Loucy (cell line): Measurements from ENCODE around the gene CTSW.

ENCODE experiments used
- H2AFZ ChIP-seq: fragments of 200-600 bp; sonication (generic); 2 replicates; pipeline ENCODE4 v1.6.0; 2016; ENCODE audit warnings: antibody characterized with exemption, mild to moderate bottlenecking, low read length, moderate library complexity
- H3F3A ChIP-seq: fragments of 200-600 bp; 2 replicates; pipeline ENCODE4 v1.6.0; 2016; ENCODE audit warnings: antibody characterized with exemption, low read depth, mild to moderate bottlenecking
- H3K27me3 ChIP-seq: fragments of 200-600 bp; sonication (generic); 2 replicates; pipeline ENCODE4 v1.6.1; 2014; ENCODE audit warnings: low read length, mild to moderate bottlenecking; ENCODE audit not compliant: insufficient read depth, poor library complexity, severe bottlenecking
- H3K36me3 ChIP-seq: fragments of 200-600 bp; sonication (generic); 2 replicates; pipeline ENCODE4 v1.6.1; 2016; ENCODE audit warnings: low read length; ENCODE audit not compliant: insufficient read depth
- H3K4me1 ChIP-seq: fragments of 200-600 bp; sonication (generic); 2 replicates; pipeline ENCODE4 v1.5.1; 2014; ENCODE audit warnings: low read length, mild to moderate bottlenecking; ENCODE audit not compliant: insufficient read depth, poor library complexity, severe bottlenecking
- H3K4me2 ChIP-seq: fragments of 200-600 bp; sonication (generic); 2 replicates; pipeline ENCODE4 v1.6.0; 2014; ENCODE audit warnings: antibody characterized with exemption, low read length, low read depth, mild to moderate bottlenecking; ENCODE audit not compliant: poor library complexity, severe bottlenecking
- H3K4me3 ChIP-seq: fragments of 200-600 bp; sonication (generic); 2 replicates; pipeline ENCODE4 v1.5.1; 2014; ENCODE audit warnings: low read length, mild to moderate bottlenecking, mixed read lengths; ENCODE audit not compliant: poor library complexity, severe bottlenecking
- H3K79me2 ChIP-seq: fragments of 200-600 bp; sonication (generic); 2 replicates; pipeline ENCODE4 v1.6.1; 2014; ENCODE audit warnings: low read length; ENCODE audit not compliant: insufficient read depth
- H3K9ac ChIP-seq: fragments of 200-600 bp; sonication (generic); 2 replicates; pipeline ENCODE4 v1.6.0; 2014; ENCODE audit warnings: mild to moderate bottlenecking, low read depth, low read length, moderate library complexity; ENCODE audit not compliant: poor library complexity, severe bottlenecking
- H3K9me2 ChIP-seq: fragments of 200-600 bp; sonication (generic); replicated peaks from 2 replicates; pipeline ENCODE4 v1.6.1; 2016; ENCODE audit warnings: low read depth, low read length, mixed read lengths
- H3K9me3 ChIP-seq: fragments of 200-600 bp; sonication (generic); 2 replicates; pipeline ENCODE4 v1.6.1; 2014; ENCODE audit warnings: mild to moderate bottlenecking, antibody characterized with exemption, low read length, low read depth; ENCODE audit not compliant: insufficient read depth
- H4K20me1 ChIP-seq: fragments of 200-600 bp; sonication (generic); 2 replicates; pipeline ENCODE4 v1.6.0; 2014; ENCODE audit warnings: antibody characterized with exemption, low read length, mild to moderate bottlenecking; ENCODE audit not compliant: insufficient read depth, poor library complexity, severe bottlenecking
- EZH2phosphoT487 ChIP-seq: fragments of 200-600 bp; IDR thresholded peaks from 2 replicates; pipeline ENCODE4 v1.6.1; 2018; ENCODE audit warnings: antibody characterized with exemption, mild to moderate bottlenecking, moderate library complexity, borderline replicate concordance
- TF ChIP-seq, protein P1 (sequence below): fragments of 200-600 bp; sonication (generic); conservative IDR thresholded peaks from 2 replicates; pipeline ENCODE4 v1.5.1; 2014; ENCODE audit warnings: mild to moderate bottlenecking, antibody characterized with exemption, low read length

Gene CTSW

DNA sequence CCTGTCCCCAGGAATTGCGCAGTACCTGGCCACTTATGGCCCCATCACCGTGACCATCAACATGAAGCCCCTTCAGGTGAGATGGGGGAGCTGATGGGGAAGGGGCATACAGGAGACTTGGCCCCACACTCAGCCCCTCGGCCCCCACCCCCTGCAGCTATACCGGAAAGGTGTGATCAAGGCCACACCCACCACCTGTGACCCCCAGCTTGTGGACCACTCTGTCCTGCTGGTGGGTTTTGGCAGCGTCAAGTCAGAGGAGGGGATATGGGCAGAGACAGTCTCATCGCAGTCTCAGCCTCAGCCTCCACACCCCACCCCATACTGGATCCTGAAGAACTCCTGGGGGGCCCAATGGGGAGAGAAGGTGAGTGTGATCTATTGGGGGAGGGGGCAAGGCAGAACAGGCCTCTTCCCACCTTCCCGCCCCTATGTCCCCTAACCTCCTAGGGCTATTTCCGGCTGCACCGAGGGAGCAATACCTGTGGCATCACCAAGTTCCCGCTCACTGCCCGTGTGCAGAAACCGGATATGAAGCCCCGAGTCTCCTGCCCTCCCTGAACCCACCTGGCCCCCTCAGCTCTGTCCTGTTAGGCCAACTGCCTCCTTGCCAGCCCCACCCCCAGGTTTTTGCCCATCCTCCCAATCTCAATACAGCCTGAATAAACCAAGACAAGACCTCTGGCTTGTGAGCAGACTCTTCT, 3.6 kb downstream of the CTSW start:
- H3K9ac ChIP-seq = no peak overlapping the region
- H3K79me2 ChIP-seq = peaks cover 41% of the 10 kb centered on the region
- no peak overlapping the region for H3K4me3 ChIP-seq
- H3K9me2 ChIP-seq = no peaks in the 10 kb centered on the region
- no peaks in the 10 kb centered on the region for H3F3A ChIP-seq
- H3K36me3 ChIP-seq = peaks cover 11% of the 10 kb centered on the region; the same call in 1 of the 2 replicates
- TF ChIP-seq, protein P1, sequence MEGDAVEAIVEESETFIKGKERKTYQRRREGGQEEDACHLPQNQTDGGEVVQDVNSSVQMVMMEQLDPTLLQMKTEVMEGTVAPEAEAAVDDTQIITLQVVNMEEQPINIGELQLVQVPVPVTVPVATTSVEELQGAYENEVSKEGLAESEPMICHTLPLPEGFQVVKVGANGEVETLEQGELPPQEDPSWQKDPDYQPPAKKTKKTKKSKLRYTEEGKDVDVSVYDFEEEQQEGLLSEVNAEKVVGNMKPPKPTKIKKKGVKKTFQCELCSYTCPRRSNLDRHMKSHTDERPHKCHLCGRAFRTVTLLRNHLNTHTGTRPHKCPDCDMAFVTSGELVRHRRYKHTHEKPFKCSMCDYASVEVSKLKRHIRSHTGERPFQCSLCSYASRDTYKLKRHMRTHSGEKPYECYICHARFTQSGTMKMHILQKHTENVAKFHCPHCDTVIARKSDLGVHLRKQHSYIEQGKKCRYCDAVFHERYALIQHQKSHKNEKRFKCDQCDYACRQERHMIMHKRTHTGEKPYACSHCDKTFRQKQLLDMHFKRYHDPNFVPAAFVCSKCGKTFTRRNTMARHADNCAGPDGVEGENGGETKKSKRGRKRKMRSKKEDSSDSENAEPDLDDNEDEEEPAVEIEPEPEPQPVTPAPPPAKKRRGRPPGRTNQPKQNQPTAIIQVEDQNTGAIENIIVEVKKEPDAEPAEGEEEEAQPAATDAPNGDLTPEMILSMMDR = no peak
- TF ChIP-seq EZH2phosphoT487 = no peak
- no peaks in the 10 kb centered on the region for H3K9me3 ChIP-seq
- H2AFZ ChIP-seq = no peak overlapping the region
- no peaks in the 10 kb centered on the region for H3K27me3 ChIP-seq
- H3K4me2 ChIP-seq = no peak overlapping the region
- H3K4me1 ChIP-seq = peaks cover 59% of the 10 kb centered on the region
- H4K20me1 ChIP-seq = peaks cover 6% of the 10 kb centered on the region

DNA sequence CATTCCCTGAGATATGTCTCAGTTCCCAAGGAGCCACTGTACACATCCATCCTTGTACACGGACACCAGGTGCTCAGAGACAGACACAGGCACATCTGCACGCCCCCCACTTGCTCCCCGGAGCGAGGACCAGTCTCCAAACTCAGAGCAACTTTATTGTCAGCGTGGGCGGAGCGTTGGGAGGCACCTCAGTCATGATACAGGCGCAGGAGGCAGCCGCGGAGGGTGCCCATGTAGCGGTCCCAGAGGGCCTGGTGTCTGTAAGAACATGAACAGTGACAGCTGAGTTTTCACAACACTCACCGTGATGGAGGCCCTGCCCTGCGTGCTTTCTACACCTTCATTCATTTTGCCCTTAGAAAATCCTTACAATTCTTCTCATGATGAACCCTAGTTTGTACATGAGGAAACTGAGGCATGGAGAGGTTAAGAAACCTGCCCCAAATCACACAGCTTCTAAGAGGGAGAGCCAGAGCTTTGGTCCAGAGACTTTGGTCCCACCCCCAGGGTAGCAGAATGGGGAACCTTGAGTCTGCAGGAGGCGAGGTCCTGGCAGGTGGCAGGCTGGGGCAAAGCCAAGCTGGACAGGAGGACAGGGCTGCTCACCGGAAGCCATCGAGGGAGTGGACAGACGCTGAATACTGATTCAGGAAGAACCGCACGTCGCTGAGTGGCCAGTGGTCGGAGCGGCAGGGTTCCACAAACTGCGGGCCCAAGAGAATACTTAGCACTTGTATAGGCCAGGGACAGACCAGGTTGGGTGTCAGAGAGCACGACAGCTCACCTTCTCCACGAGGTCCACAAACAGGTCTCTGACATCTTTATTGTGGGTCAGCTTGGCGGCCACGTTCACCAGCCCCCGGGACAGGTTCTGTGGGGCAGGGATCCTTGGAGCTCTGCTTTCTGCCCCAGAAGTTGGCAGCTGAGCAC, 4.4 kb downstream of the CTSW start:
- Histone ChIP-seq H3K4me2 (peak overlapping the region; percentile 92), H3F3A (no peaks in the 10 kb centered on the region), H2AFZ (no peak overlapping the region), H4K20me1 (peaks cover 6% of the 10 kb centered on the region), H3K36me3 (peaks cover 11% of the 10 kb centered on the region; the same call in 1 of the 2 replicates), H3K9me3 (no peaks in the 10 kb centered on the region), H3K27me3 (no peaks in the 10 kb centered on the region), H3K9ac (no peak overlapping the region), H3K4me1 (peaks cover 60% of the 10 kb centered on the region), H3K4me3 (no peak overlapping the region), H3K79me2 (peaks cover 41% of the 10 kb centered on the region), H3K9me2 (no peaks in the 10 kb centered on the region)
- TF ChIP-seq, protein P1 = no peak
- no peak for TF ChIP-seq EZH2phosphoT487

DNA sequence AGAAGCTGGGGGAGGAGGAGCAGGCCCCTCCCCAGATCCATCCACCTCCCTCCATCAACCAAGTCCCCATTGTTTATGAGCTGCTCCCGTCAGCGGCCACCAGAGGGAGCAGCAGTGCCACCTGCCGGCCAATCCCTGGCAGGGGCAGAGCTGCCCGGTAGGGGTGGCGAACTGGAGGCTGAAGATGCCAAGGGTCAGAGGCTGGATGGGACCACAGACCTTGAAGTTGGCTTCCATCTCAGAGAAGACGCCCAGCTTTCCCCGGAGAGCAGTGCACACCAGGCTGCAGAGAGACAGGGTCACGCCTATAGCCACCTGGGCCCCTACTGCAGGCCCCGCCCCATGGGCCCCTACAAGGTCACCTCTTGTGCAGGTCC, 5.1 kb downstream of the CTSW start:
- H3K79me2 ChIP-seq = peaks cover 41% of the 10 kb centered on the region
- no peaks in the 10 kb centered on the region for H3K27me3 ChIP-seq
- H3K9ac ChIP-seq = peak overlapping the region; percentile 53
- H3K4me2 ChIP-seq = peak overlapping the region; percentile 92
- no peak for TF ChIP-seq EZH2phosphoT487
- TF ChIP-seq, protein P1 = peak; percentile 100
- no peak overlapping the region for H2AFZ ChIP-seq
- peak overlapping the region; percentile 57 for H3K4me3 ChIP-seq
- no peaks in the 10 kb centered on the region for H3K9me2 ChIP-seq
- H3F3A ChIP-seq = no peaks in the 10 kb centered on the region
- no peaks in the 10 kb centered on the region for H3K9me3 ChIP-seq
- H3K4me1 ChIP-seq = peaks cover 60% of the 10 kb centered on the region
- peaks cover 6% of the 10 kb centered on the region for H4K20me1 ChIP-seq
- peaks cover 11% of the 10 kb centered on the region; the same call in 1 of the 2 replicates for H3K36me3 ChIP-seq
